ENCODE data around the gene SNTA1.
"Not testable (repeated sequence)": the region's sequence is repeated elsewhere in the genome, so short reads cannot be mapped to it uniquely, and the experiment has no call there.

SNTA1 gene

DNA sequence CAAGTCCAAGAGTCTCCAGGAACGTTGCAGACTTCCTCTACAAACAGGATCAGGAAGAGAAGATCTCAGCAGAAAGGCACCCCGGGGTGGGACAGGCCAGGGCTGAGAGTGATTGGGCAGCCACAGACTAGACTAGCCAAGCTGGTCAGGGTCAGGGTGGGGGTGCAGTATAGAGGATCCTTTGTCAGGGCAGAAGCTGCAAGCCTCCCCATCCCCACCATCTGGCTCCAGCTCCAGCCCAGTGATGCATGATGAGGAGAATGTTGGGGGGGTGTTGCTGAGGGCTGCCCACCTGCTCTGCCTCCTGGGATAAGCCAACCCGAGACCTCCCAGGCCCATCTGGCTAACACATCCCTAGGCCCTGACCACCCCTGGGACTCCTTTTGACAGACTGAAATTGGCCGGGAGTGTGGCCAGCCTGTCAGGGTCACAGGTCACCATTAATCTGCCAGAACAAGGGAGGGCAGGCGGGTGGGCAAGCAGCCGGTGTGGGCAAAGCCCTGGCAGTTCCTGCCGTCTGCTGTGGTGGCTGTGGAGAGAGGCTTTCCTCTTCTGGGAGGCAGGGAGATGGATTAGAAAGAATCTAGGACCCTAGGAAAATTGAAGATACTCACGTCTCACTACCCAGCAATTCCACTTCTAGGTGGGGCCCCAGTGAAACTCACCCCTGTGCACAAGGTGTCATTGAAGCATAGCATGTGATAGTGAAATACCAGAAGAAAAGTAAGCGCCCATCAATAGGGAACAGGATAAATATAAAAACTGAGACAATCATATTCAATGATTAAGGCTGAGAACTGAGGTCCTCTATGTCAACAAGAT, 22.1 kb upstream of the SNTA1 start:
- DNase-seq (ENCODE audit: low read depth in 2 of 2): no peak

- not testable (repeated sequence) for DNase-seq (ENCODE audit: low read depth in 2 of 2)
Observed at GRCh38 chr20:33464759-33465158, 21.2 kb upstream of the SNTA1 start.

DNA sequence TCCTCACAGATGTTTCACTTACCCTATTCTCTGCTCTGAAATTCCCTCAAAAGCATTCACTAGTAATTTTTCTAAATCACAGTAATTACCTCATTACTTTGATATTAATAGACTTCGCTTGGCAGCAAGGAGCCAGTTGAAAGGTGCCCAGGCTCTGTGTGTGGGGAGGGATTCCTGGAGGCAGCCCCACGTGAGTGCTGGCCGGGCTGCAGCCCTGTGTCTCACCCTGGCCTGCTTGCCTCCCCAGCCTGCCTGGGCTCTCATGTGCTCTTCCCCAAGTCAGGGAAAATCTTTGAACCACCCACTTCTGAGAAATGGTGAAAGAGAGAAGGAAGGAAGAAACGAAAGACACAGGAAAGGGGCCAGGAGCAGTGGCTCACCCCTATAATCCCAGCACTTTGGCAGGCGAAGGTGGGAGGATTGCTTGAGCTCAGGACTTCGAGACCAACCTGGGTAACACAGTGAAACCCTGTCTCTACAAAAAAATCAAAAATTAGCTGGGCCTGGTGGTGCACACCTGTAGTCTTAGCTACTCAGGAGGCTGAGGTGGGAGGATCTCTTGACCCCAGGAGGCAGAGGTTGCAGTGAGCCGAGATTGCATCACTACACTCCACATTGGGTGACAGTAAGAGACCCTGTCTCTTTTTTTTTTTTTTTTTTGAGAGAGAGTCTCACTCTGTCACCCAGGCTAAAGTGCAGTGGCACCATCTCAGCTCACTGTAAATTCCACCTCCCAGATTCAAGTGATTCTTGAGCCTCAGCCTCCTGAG, 20.0 kb upstream of the SNTA1 start:
- no peak for DNase-seq (ENCODE audit: low read depth in 2 of 2)

DNA sequence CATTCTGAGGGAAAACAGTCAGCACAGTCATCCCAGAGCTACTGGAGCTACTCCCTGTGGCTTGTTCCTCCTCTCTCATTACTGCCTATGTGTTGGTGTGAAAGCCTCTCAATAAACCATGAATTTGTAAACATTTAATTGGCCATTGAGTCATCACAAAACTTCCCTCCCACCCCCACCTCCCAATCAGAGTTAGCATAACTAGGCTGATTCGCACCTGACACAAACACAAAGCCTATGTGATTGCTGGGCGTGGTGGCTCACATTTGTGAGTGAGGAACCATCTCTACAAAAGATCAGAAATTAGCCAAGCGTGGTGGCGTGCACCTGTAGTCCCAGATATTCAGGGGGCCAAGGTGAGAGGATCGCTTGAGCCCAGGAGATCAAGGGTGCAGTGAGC, 17.1 kb upstream of the SNTA1 start:
- no peak for DNase-seq (ENCODE audit: low read depth in 2 of 2)

- DNase-seq (ENCODE audit: low read depth in 2 of 2): no peak
Observed at GRCh38 chr20:33459599-33459998, 16.0 kb upstream of the SNTA1 start.

- peak in 1 of 2 experiments; percentile 15 for DNase-seq (ENCODE audit: low read depth in 2 of 2)
Observed at GRCh38 chr20:33456916-33457642, 13.5 kb upstream of the SNTA1 start.

- DNase-seq (ENCODE audit: low read depth in 2 of 2): no peak
Observed at GRCh38 chr20:33450867-33451266, 7.3 kb upstream of the SNTA1 start.

DNA sequence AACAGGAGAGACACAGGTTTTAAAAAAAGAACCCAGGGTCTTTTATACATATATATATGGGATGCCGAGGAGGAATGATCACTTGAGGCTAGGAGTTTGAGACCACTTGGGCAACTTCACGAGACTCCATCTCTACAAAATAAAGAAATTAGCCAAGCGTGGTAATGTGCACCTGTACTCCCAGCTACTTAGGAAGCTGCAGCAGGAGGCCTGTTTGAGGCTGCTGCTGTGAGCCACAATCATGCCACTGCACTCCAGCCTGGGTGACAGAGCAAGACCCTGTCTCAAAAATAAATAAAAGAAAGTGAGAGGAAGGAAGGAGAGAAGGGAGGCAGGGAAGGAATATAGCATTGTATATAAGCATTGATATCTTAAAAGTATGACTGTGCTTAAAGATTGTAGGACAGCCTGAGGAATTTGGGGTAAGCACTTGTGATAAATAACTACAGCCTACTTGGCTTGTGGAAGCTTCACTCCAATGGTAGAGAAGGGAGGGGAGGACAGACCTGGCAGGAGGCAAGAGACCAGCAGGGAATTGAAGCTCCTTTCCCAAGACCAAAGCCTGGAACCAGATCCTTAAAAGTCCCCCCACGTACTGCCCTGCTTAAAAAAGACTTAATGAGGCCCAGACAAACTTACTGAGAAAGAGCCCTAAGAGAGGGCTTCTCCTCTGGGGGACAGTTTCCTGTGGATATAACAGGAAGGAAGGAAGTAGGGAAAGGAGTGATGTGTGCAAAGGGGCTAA, 2.5 kb upstream of the SNTA1 start:
- DNase-seq (ENCODE audit: low read depth in 2 of 2): no peak

DNA sequence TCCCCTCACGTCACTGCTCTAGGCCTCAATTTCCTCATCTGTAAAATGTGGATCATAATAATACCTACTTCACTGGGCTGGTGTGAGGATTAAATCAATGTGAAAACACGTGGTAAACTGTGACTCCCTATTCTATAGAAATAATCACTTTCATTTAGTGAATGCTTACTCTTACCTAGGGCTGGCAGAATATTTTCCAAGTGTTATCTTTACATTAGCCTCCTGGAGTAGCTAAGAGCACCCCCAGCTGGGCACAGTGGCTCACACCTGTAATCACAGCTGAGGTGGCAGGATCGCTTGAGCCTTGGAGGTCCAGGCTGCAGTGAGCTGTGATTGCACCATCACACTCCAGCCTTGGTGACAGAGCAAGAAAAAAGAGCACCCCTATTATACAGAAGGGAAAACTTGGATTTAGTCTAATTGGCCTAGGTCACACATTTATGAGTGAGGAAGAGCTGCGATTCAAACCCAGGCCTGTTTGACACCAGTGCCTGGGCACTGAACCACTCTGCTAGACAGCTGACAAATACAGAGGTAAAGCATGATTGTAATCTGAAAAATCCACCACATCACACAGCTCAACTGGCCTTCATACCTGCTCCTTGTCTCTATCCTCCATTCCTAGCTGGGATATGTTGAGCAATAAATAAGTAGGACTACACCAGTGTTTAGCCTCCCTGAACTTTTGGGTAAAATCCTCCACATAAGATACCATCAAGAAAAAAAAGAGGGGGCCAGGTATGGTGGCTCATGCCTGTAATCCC, 1.4 kb upstream of the SNTA1 start:
- no peak for DNase-seq (ENCODE audit: low read depth in 2 of 2)

DNA sequence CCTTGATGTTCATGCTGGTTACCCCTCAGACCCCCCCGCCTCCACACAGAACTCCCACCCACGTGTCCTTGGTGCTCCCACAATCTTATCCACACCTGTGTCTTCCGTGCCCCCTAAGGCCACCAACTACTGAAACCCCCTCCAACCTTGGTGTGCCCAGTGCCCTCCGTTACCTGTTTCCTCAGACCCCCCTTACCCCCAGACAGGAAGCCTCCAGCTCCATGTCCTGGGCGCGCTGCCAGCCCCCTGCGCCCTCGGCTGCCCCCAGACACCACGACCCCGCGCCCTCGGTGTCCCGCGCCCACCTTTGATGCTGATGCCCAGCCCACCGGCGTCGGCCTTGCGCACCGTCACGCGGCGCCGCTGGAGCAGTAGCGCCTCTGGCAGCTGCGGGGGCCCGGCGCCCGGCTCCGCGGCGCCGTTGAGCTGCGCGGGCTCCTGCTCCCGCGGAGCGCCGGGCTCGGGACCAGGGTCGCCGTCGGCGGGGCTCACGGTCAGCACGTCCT, 504 bp downstream of the SNTA1 start:
- DNase-seq (ENCODE audit: low read depth in 2 of 2): no peak

- no peak for DNase-seq (ENCODE audit: low read depth in 2 of 2)
Observed at GRCh38 chr20:33442136-33443005, 1.2 kb downstream of the SNTA1 start.

DNA sequence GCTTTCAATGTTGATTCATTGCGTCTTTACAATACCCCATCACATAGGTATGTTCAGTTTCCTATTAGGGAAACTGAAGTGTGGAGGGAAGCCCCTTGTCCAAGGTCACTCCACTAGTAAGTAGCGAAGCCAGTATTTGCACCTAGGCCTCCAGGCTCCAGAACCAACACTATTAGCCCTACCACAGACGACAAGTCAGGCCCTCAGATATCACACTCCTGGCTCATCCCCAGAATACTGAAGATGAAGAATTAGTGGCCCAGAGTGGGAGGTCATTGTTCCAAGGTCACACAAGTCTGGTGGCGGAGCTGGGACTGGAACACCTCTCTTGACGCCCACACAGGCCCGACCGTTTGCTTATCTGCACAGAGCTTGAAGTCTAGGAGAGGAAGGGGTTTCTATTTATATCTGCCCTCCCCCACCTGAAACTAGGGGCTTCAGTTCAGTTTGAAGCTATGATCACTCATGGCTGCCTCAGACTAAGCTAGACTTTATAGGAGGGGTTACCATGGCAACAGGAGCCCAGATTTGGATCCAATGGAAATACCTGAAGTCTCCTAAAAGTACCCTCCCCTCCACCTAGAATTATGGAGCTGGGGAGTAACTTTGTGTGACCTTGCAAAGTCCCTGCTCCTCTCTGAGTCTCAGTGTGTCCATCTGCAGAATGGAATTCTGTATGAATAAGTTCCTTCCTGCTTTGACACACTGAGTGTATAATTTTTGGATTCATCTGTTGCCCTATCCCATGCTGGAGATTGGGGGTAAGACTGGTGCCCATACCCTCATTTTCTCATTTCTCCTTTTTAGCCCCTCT, 2.2 kb downstream of the SNTA1 start:
- no peak for DNase-seq (ENCODE audit: low read depth in 2 of 2)

- DNase-seq (ENCODE audit: low read depth in 2 of 2): not testable (repeated sequence)
Observed at GRCh38 chr20:33440562-33440961, 3.0 kb downstream of the SNTA1 start.

GRCh38 chr20:33438481-33438880, 5.1 kb downstream of the SNTA1 start:
- DNase-seq (ENCODE audit: low read depth in 2 of 2): no peak

- peak in 1 of 2 experiments; percentile 36 for DNase-seq (ENCODE audit: low read depth in 2 of 2)
Observed at GRCh38 chr20:33437141-33437911, 6.2 kb downstream of the SNTA1 start.

- peak in 1 of 2 experiments; percentile 40 for DNase-seq (ENCODE audit: low read depth in 2 of 2)
Observed at GRCh38 chr20:33434434-33434833, 9.1 kb downstream of the SNTA1 start.

DNA sequence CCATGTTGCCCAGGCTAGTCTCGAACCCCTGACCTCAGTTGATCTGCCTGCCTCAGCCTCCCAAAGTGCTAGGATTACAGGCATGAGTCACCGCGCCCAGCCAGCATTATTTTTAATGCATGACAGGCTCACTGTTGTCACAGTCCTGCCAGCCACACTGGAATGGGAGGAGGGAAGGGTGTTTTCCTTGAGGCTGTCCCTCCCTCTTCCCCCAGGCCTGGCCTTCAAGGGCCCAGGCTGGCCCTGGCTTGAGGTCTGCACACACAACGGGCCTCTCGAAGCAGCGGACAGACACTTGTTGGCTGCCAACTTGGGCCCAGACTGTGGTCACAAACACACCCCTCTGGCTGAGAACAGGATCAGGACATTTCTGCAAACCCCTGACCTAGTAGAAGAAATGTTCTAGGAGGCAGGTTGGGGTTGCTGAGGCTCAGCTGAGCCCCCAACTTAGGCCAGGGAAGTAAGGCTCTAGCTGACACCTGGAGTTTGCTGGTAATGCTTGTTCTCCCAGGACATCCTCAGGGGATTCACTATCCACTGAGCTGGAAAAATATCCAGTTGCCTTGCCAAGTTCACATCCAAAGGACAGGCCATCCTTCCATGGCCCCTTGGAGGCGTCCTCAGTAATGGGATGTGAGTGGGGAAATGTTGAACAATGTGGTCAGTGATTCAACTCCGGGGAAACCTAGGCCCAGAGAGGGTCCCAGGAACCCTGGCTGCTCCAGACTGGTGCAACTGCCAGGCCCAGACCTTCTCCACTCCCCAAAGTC, 9.9 kb downstream of the SNTA1 start:
- DNase-seq (ENCODE audit: low read depth in 2 of 2): no peak

All from fibroblast of skin of left biceps (primary cell).